ENCODE results near the gene RTP1.
A peak's percentile ranks its signal among the peaks of the same experiment; 100 is the strongest.

RTP1 gene

GRCh38 chr3:187185759-187186158 is 11.5 kb upstream of the RTP1 start:
- Histone ChIP-seq H3K9ac (ENCODE audit: insufficient read length, low read depth) (no peak overlapping the region), H3K4me1 (ENCODE audit: insufficient read depth, insufficient read length) (peaks cover 8% of the 10 kb centered on the region), H3K27me3 (ENCODE audit: insufficient read depth, insufficient read length) (no peaks in the 10 kb centered on the region), H3K9me3 (ENCODE audit: insufficient read depth, low read length) (peaks cover 36% of the 10 kb centered on the region; the same call in 1 of the 2 replicates), H3K4me3 (ENCODE audit: insufficient read length, low read depth) (no peak overlapping the region), H3K36me3 (ENCODE audit: insufficient read depth, insufficient read length, low read length) (no peaks in the 10 kb centered on the region)
- no peak for TF ChIP-seq SUZ12 (IDR thresholded peaks at IDR 0.05; ENCODE audit: extremely low read depth, insufficient read depth, insufficient read length)
- TF ChIP-seq YY1 (IDR thresholded peaks at IDR 0.05; ENCODE audit: insufficient read depth, insufficient read length) = no peak
- TF ChIP-seq ZNF274 (IDR thresholded peaks at IDR 0.05; ENCODE audit: low read depth, low read length) = no peak
- DNase-seq (ENCODE audit: low read depth, low spot score) = peak; percentile 80

GRCh38 chr3:187186375-187186774 is 10.9 kb upstream of the RTP1 start:
- H3K36me3 ChIP-seq (ENCODE audit: insufficient read depth, insufficient read length, low read length) = no peaks in the 10 kb centered on the region
- H3K4me3 ChIP-seq (ENCODE audit: insufficient read length, low read depth) = no peak overlapping the region
- no peaks in the 10 kb centered on the region for H3K27me3 ChIP-seq (ENCODE audit: insufficient read depth, insufficient read length)
- peaks cover 33% of the 10 kb centered on the region; the same call in 1 of the 2 replicates for H3K9me3 ChIP-seq (ENCODE audit: insufficient read depth, low read length)
- peaks cover 8% of the 10 kb centered on the region for H3K4me1 ChIP-seq (ENCODE audit: insufficient read depth, insufficient read length)
- DNase-seq (ENCODE audit: low read depth, low spot score) = no peak
- no peak for TF ChIP-seq YY1 (IDR thresholded peaks at IDR 0.05; ENCODE audit: insufficient read depth, insufficient read length)
- TF ChIP-seq SUZ12 (IDR thresholded peaks at IDR 0.05; ENCODE audit: extremely low read depth, insufficient read depth, insufficient read length) = no peak
- no peak for TF ChIP-seq ZNF274 (IDR thresholded peaks at IDR 0.05; ENCODE audit: low read depth, low read length)
- no peak overlapping the region for H3K9ac ChIP-seq (ENCODE audit: insufficient read length, low read depth)

GRCh38 chr3:187186801-187187421 is 10.4 kb upstream of the RTP1 start:
- no peak overlapping the region for H3K4me3 ChIP-seq (ENCODE audit: insufficient read length, low read depth)
- H3K36me3 ChIP-seq (ENCODE audit: insufficient read depth, insufficient read length, low read length) = no peaks in the 10 kb centered on the region
- H3K4me1 ChIP-seq (ENCODE audit: insufficient read depth, insufficient read length) = peaks cover 8% of the 10 kb centered on the region
- peaks cover 28% of the 10 kb centered on the region; the same call in 1 of the 2 replicates for H3K9me3 ChIP-seq (ENCODE audit: insufficient read depth, low read length)
- H3K27me3 ChIP-seq (ENCODE audit: insufficient read depth, insufficient read length) = no peaks in the 10 kb centered on the region
- H3K9ac ChIP-seq (ENCODE audit: insufficient read length, low read depth) = no peak overlapping the region
- no peak for DNase-seq (ENCODE audit: low read depth, low spot score)
- TF ChIP-seq SUZ12 (IDR thresholded peaks at IDR 0.05; ENCODE audit: extremely low read depth, insufficient read depth, insufficient read length) = no peak
- TF ChIP-seq YY1 (IDR thresholded peaks at IDR 0.05; ENCODE audit: insufficient read depth, insufficient read length) = no peak
- TF ChIP-seq ZNF274 (IDR thresholded peaks at IDR 0.05; ENCODE audit: low read depth, low read length) = no peak

- H3K4me1 ChIP-seq (ENCODE audit: insufficient read depth, insufficient read length) = peaks cover 5% of the 10 kb centered on the region
- no peak for DNase-seq (ENCODE audit: low read depth, low spot score)
Observed at GRCh38 chr3:187188931-187189330, 8.4 kb upstream of the RTP1 start.

GRCh38 chr3:187191271-187191670 is 6.0 kb upstream of the RTP1 start:
- H3K9ac ChIP-seq (ENCODE audit: insufficient read length, low read depth) = no peak overlapping the region
- no peaks in the 10 kb centered on the region for H3K36me3 ChIP-seq (ENCODE audit: insufficient read depth, insufficient read length, low read length)
- DNase-seq (ENCODE audit: low read depth, low spot score) = no peak
- no peaks in the 10 kb centered on the region for H3K27me3 ChIP-seq (ENCODE audit: insufficient read depth, insufficient read length)
- peaks cover 5% of the 10 kb centered on the region for H3K4me1 ChIP-seq (ENCODE audit: insufficient read depth, insufficient read length)
- 0 out of 2 replicates have a peak, but pooled peaks cover 4% of the 10 kb centered on the region for H3K9me3 ChIP-seq (ENCODE audit: insufficient read depth, low read length)
- no peak overlapping the region for H3K4me3 ChIP-seq (ENCODE audit: insufficient read length, low read depth)
- no peak for TF ChIP-seq SUZ12 (IDR thresholded peaks at IDR 0.05; ENCODE audit: extremely low read depth, insufficient read depth, insufficient read length)
- TF ChIP-seq ZNF274 (IDR thresholded peaks at IDR 0.05; ENCODE audit: low read depth, low read length) = no peak
- no peak for TF ChIP-seq YY1 (IDR thresholded peaks at IDR 0.05; ENCODE audit: insufficient read depth, insufficient read length)

More at GRCh38 chr3:187188931-187189330, 8.4 kb upstream of the RTP1 start:
- TF ChIP-seq SUZ12 (IDR thresholded peaks at IDR 0.05; ENCODE audit: extremely low read depth, insufficient read depth, insufficient read length) = no peak
- no peak for TF ChIP-seq ZNF274 (IDR thresholded peaks at IDR 0.05; ENCODE audit: low read depth, low read length)
- no peak for TF ChIP-seq YY1 (IDR thresholded peaks at IDR 0.05; ENCODE audit: insufficient read depth, insufficient read length)
- Histone ChIP-seq H3K9me3 (ENCODE audit: insufficient read depth, low read length) (peaks cover 13% of the 10 kb centered on the region; the same call in 1 of the 2 replicates), H3K27me3 (ENCODE audit: insufficient read depth, insufficient read length) (no peaks in the 10 kb centered on the region), H3K9ac (ENCODE audit: insufficient read length, low read depth) (no peak overlapping the region), H3K4me3 (ENCODE audit: insufficient read length, low read depth) (no peak overlapping the region), H3K36me3 (ENCODE audit: insufficient read depth, insufficient read length, low read length) (no peaks in the 10 kb centered on the region)

GRCh38 chr3:187193181-187193580 is 4.1 kb upstream of the RTP1 start:
- Histone ChIP-seq H3K27me3 (ENCODE audit: insufficient read depth, insufficient read length) (no peaks in the 10 kb centered on the region), H3K36me3 (ENCODE audit: insufficient read depth, insufficient read length, low read length) (no peaks in the 10 kb centered on the region), H3K9ac (ENCODE audit: insufficient read length, low read depth) (no peak overlapping the region), H3K4me3 (ENCODE audit: insufficient read length, low read depth) (no peak overlapping the region), H3K9me3 (ENCODE audit: insufficient read depth, low read length) (0 out of 2 replicates have a peak, but pooled peaks cover 4% of the 10 kb centered on the region), H3K4me1 (ENCODE audit: insufficient read depth, insufficient read length) (no peaks in the 10 kb centered on the region)
- DNase-seq (ENCODE audit: low read depth, low spot score) = no peak
- no peak for TF ChIP-seq YY1 (IDR thresholded peaks at IDR 0.05; ENCODE audit: insufficient read depth, insufficient read length)
- no peak for TF ChIP-seq SUZ12 (IDR thresholded peaks at IDR 0.05; ENCODE audit: extremely low read depth, insufficient read depth, insufficient read length)
- TF ChIP-seq ZNF274 (IDR thresholded peaks at IDR 0.05; ENCODE audit: low read depth, low read length) = no peak

- Histone ChIP-seq H3K36me3 (ENCODE audit: insufficient read depth, insufficient read length, low read length) (no peaks in the 10 kb centered on the region), H3K4me3 (ENCODE audit: insufficient read length, low read depth) (no peak overlapping the region), H3K4me1 (ENCODE audit: insufficient read depth, insufficient read length) (no peaks in the 10 kb centered on the region), H3K27me3 (ENCODE audit: insufficient read depth, insufficient read length) (no peaks in the 10 kb centered on the region), H3K9me3 (ENCODE audit: insufficient read depth, low read length) (0 out of 2 replicates have a peak, but pooled peaks cover 4% of the 10 kb centered on the region), H3K9ac (ENCODE audit: insufficient read length, low read depth) (no peak overlapping the region)
- DNase-seq (ENCODE audit: low read depth, low spot score) = no peak
- TF ChIP-seq ZNF274 (IDR thresholded peaks at IDR 0.05; ENCODE audit: low read depth, low read length) (no peak), SUZ12 (IDR thresholded peaks at IDR 0.05; ENCODE audit: extremely low read depth, insufficient read depth, insufficient read length) (no peak), YY1 (IDR thresholded peaks at IDR 0.05; ENCODE audit: insufficient read depth, insufficient read length) (no peak)
Observed at GRCh38 chr3:187196573-187197334, 532 bp upstream of the RTP1 start.
